SK-N-SH treated with all-trans-retinoic acid at 6 μM for 48 hours (cell line): ENCODE measurements around the gene NAT14.

Experiments
- ARNTL ChIP-seq: fragments of 450-650 bp; formaldehyde crosslinking; IDR thresholded peaks from 2 replicates; pipeline ENCODE4 v1.5.0; 2020; ENCODE audit warnings: low read depth, mild to moderate bottlenecking, moderate library complexity, borderline replicate concordance
- ISL1 ChIP-seq: fragments of 250-450 bp; sonication (Bioruptor Pico); IDR thresholded peaks from 2 replicates; pipeline ENCODE4 v2.1.2; 2022; ENCODE audit warnings: mild to moderate bottlenecking, moderate library complexity
- POU6F1 ChIP-seq: fragments of 250-450 bp; sonication (Bioruptor Pico); IDR thresholded peaks from 2 replicates; pipeline ENCODE4 v1.8.0; 2021; ENCODE audit warnings: low read depth, mild to moderate bottlenecking, moderate library complexity, borderline replicate concordance
- SNAI2 ChIP-seq: fragments of 250-450 bp; sonication (Bioruptor Pico); IDR thresholded peaks from 2 replicates; pipeline ENCODE4 v1.5.0; 2020; ENCODE audit warnings: mild to moderate bottlenecking, moderate library complexity
- TCF4 ChIP-seq: fragments of 250-450 bp; sonication (Bioruptor Pico); IDR thresholded peaks from 2 replicates; pipeline ENCODE4 v1.8.0; 2021; ENCODE audit warnings: mild to moderate bottlenecking, moderate library complexity, borderline replicate concordance
- TSHZ2 ChIP-seq: fragments of 250-450 bp; sonication (Bioruptor Pico); IDR thresholded peaks from 2 replicates; pipeline ENCODE4 v1.5.0; 2020; ENCODE audit warnings: mild to moderate bottlenecking, moderate library complexity
- ZC3H10 ChIP-seq: fragments of 250-450 bp; sonication (Bioruptor Pico); IDR thresholded peaks from 2 replicates; pipeline ENCODE4 v1.5.1; 2021; ENCODE audit warnings: mild to moderate bottlenecking, moderate library complexity
- ZFP30 ChIP-seq: fragments of 450-650 bp; formaldehyde crosslinking; IDR thresholded peaks from 2 replicates; pipeline ENCODE4 v1.5.0; 2022; ENCODE audit warnings: mild to moderate bottlenecking, moderate library complexity
- TF ChIP-seq, protein P1 (sequence below): fragments of 250-450 bp; sonication (Bioruptor Pico); IDR thresholded peaks from 2 replicates; pipeline ENCODE4 v1.8.0; 2020; ENCODE audit warnings: mild to moderate bottlenecking, moderate library complexity, borderline replicate concordance

DNA sequence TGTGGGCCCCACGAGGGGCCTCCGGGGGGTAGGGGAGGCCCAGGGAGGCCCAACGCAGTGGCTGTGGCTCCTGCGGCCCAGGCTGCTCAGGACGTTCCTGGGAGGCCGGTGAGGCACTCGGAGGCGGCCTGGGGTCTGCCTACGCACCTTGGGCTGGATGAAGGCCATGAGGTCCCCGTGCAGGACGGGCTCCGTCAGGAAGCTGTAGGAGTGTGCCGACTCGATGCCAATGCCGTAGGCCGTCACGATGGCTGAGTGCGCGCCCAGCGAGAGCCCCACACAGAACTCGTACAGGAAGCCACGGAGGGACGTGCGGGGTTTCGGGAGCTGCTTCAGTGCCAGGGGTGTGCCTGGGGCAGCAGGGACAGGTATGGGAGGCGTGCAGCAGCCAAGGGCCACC is 46.0 kb downstream of the NAT14 start:
- TF ChIP-seq POU6F1 (no peak), ARNTL (CRISPR knock-in tag) (no peak), SNAI2 (CRISPR knock-in tag) (no peak), TCF4 (CRISPR knock-in tag) (no peak), ISL1 (no peak), ZC3H10 (CRISPR knock-in tag) (no peak), TSHZ2 (CRISPR knock-in tag) (no peak), ZFP30 (CRISPR knock-in tag) (no peak)
- TF ChIP-seq, protein P1, sequence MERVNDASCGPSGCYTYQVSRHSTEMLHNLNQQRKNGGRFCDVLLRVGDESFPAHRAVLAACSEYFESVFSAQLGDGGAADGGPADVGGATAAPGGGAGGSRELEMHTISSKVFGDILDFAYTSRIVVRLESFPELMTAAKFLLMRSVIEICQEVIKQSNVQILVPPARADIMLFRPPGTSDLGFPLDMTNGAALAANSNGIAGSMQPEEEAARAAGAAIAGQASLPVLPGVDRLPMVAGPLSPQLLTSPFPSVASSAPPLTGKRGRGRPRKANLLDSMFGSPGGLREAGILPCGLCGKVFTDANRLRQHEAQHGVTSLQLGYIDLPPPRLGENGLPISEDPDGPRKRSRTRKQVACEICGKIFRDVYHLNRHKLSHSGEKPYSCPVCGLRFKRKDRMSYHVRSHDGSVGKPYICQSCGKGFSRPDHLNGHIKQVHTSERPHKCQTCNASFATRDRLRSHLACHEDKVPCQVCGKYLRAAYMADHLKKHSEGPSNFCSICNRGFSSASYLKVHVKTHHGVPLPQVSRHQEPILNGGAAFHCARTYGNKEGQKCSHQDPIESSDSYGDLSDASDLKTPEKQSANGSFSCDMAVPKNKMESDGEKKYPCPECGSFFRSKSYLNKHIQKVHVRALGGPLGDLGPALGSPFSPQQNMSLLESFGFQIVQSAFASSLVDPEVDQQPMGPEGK: no peak
